Neural cell (in vitro differentiated cells): ENCODE measurements around the gene DNAJC15. TPM values are rescaled to one million over a fixed set of nuclear protein-coding genes. Genes with fewer than 3 reads are reported as not detected.

Experiments used
- H2AFZ ChIP-seq: fragments of 200-600, 300-800 bp; sonication (generic), shearing (Covaris generic); 2 replicates; pipeline ENCODE4 v1.6.0; 2014; ENCODE audit warnings: low read depth, mild to moderate bottlenecking, antibody characterized with exemption, low read length, moderate library complexity
- H3F3A ChIP-seq: fragments of 200-600 bp; shearing (Covaris generic); 2 replicates; pipeline ENCODE4 v1.6.1; 2016; ENCODE audit warnings: mild to moderate bottlenecking, moderate library complexity, mixed read lengths, antibody characterized with exemption, low read length; ENCODE audit not compliant: insufficient read depth, poor library complexity, severe bottlenecking
- H3K27ac ChIP-seq: fragments of 200-600, 300-800 bp; sonication (generic), shearing (Covaris generic); 2 replicates; pipeline ENCODE4 v1.5.1; 2014; ENCODE audit warnings: mild to moderate bottlenecking, low read length, moderate library complexity
- H3K27me3 ChIP-seq: fragments of 300-800, 200-600 bp; sonication (generic), shearing (Covaris generic); 2 replicates; pipeline ENCODE4 v1.6.0; 2014; ENCODE audit warnings: mild to moderate bottlenecking, low read depth, low read length, moderate library complexity; ENCODE audit not compliant: insufficient read depth
- H3K36me3 ChIP-seq: fragments of 300-800, 200-600 bp; sonication (generic), shearing (Covaris generic); 2 replicates; pipeline ENCODE4 v1.5.1; 2014; ENCODE audit warnings: mild to moderate bottlenecking, antibody characterized with exemption, low read length, moderate library complexity; ENCODE audit not compliant: insufficient read depth
- H3K4me2 ChIP-seq: fragments of 300-800, 200-600 bp; sonication (generic), shearing (Covaris generic); 2 replicates; pipeline ENCODE4 v1.6.0; 2014; ENCODE audit warnings: mild to moderate bottlenecking, low read length
- H3K4me3 ChIP-seq: fragments of 300-800, 200-600 bp; sonication (generic), shearing (Covaris generic); 2 replicates; pipeline ENCODE4 v1.5.1; 2014; ENCODE audit warnings: mild to moderate bottlenecking, low read length, moderate library complexity
- H3K79me2 ChIP-seq: fragments of 200-600 bp; shearing (Covaris generic); replicated peaks from 2 replicates; pipeline ENCODE4 v1.6.0; 2014; ENCODE audit warnings: mild to moderate bottlenecking, low read length, moderate library complexity; ENCODE audit not compliant: insufficient read depth
- H3K9ac ChIP-seq: fragments of 300-800, 200-600 bp; sonication (generic), shearing (Covaris generic); 2 replicates; pipeline ENCODE4 v1.6.1; 2016; ENCODE audit warnings: mild to moderate bottlenecking, low read length, mixed read lengths
- H3K9me2 ChIP-seq: fragments of 200-600 bp; shearing (Covaris generic); 2 replicates; pipeline ENCODE4 v1.6.1; 2016; ENCODE audit warnings: mild to moderate bottlenecking, low read length, mixed read lengths; ENCODE audit not compliant: insufficient read depth
- H3K9me3 ChIP-seq: fragments of 200-600, 300-800 bp; sonication (generic), shearing (Covaris generic); 2 replicates; pipeline ENCODE4 v1.6.1; 2016; ENCODE audit warnings: mild to moderate bottlenecking, mixed run types, low read length, moderate library complexity, mixed read lengths
- H4K20me1 ChIP-seq: fragments of 200-600 bp; shearing (Covaris generic); 2 replicates; pipeline ENCODE4 v1.6.1; 2016; ENCODE audit warnings: mild to moderate bottlenecking, mixed run types; ENCODE audit not compliant: insufficient read depth
- EP300 ChIP-seq: fragments of 450-650 bp; conservative IDR thresholded peaks from 2 replicates; pipeline ENCODE4 v1.6.1; 2014; ENCODE audit warnings: antibody characterized with exemption, mild to moderate bottlenecking, moderate library complexity; ENCODE audit not compliant: poor library complexity, severe bottlenecking
- EZH2 ChIP-seq: fragments of 200-600, 300-800 bp; shearing (Covaris generic), sonication (generic); IDR thresholded peaks from 2 replicates; pipeline ENCODE4 v1.6.1; 2014; ENCODE audit warnings: antibody characterized with exemption, low read length, borderline replicate concordance, mild to moderate bottlenecking; ENCODE audit not compliant: insufficient read depth, poor library complexity, severe bottlenecking
- MXI1 ChIP-seq: fragments of 450-650 bp; conservative IDR thresholded peaks from 2 replicates; pipeline ENCODE4 v1.6.1; 2014; ENCODE audit warnings: antibody characterized with exemption, mild to moderate bottlenecking; ENCODE audit not compliant: poor library complexity, severe bottlenecking
- POLR2AphosphoS5 ChIP-seq: IDR thresholded peaks from 2 replicates; pipeline ENCODE4 v1.6.1; 2012
- RAD21 ChIP-seq: fragments of 450-650 bp; conservative IDR thresholded peaks from 2 replicates; pipeline ENCODE4 v1.6.1; 2014; ENCODE audit warnings: antibody characterized with exemption, mild to moderate bottlenecking, moderate library complexity
- SMC3 ChIP-seq: fragments of 450-650 bp; conservative IDR thresholded peaks from 2 replicates; pipeline ENCODE4 v1.6.1; 2014; ENCODE audit warnings: antibody characterized with exemption, mild to moderate bottlenecking, moderate library complexity; ENCODE audit not compliant: poor library complexity
- TAF1 ChIP-seq: IDR thresholded peaks from 2 replicates; pipeline ENCODE4 v1.6.1; 2012; ENCODE audit warnings: low read depth
- polyA plus RNA-seq: library from polyadenylated mRNA; depleted of rRNA; stranded (reverse); fragments of >200 nt; gene quantifications from 2 replicates; pipeline ENCODE4 v1.2.3, GENCODE V29; 2014
- TF ChIP-seq, protein P1 (sequence below): IDR thresholded peaks from 2 replicates; pipeline ENCODE4 v1.6.1; 2012; ENCODE audit warnings: borderline replicate concordance
- TF ChIP-seq, protein P2 (sequence below): fragments of 450-650 bp; IDR thresholded peaks from 2 replicates; pipeline ENCODE4 v1.5.1; 2014; ENCODE audit warnings: antibody characterized with exemption, mild to moderate bottlenecking, moderate library complexity; ENCODE audit not compliant: poor library complexity, severe bottlenecking

DNAJC15 gene
- polyA plus RNA-seq, 1 donor from 2014 or later, result 0.84 TPM

GRCh38 chr13:43095771-43096719 is 72.7 kb downstream of the DNAJC15 start:
- H4K20me1 ChIP-seq, result no peaks in the 10 kb centered on the region
- TF ChIP-seq EP300 (no peak), TAF1 (no peak)
- H3K4me3 ChIP-seq, result no peak overlapping the region
- no peaks in the 10 kb centered on the region for H3K9me2 ChIP-seq
- H3K9me3 ChIP-seq, result no peaks in the 10 kb centered on the region
- H2AFZ ChIP-seq, result no peak overlapping the region
- no peaks in the 10 kb centered on the region for H3F3A ChIP-seq
- no peak overlapping the region for H3K27ac ChIP-seq
- H3K27me3 ChIP-seq, result no peaks in the 10 kb centered on the region
- no peak overlapping the region for H3K4me2 ChIP-seq
- H3K79me2 ChIP-seq, result no peaks in the 10 kb centered on the region
- H3K9ac ChIP-seq, result no peak overlapping the region
- H3K36me3 ChIP-seq, result no peaks in the 10 kb centered on the region

DNA sequence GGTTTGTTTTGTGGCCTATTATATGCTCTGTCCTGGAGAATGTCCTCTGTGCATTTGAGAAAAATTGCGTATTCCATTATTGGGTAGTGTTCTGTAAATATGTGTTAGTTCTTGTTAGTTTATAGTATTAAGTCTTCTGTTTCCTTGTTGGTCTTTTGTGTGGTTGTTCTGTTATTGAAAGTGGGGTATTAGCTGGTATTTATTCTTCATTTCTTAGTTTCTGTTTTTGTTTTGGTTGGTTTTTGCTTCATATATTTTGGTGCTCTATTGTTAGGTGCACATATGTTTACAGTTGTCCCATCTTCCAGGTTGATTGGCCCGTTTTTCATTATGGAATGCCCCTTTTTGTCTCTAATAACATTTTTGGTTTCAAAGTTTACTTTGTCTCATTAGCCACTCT is 77.3 kb downstream of the DNAJC15 start:
- no peaks in the 10 kb centered on the region for H3F3A ChIP-seq
- TF ChIP-seq, protein P1, sequence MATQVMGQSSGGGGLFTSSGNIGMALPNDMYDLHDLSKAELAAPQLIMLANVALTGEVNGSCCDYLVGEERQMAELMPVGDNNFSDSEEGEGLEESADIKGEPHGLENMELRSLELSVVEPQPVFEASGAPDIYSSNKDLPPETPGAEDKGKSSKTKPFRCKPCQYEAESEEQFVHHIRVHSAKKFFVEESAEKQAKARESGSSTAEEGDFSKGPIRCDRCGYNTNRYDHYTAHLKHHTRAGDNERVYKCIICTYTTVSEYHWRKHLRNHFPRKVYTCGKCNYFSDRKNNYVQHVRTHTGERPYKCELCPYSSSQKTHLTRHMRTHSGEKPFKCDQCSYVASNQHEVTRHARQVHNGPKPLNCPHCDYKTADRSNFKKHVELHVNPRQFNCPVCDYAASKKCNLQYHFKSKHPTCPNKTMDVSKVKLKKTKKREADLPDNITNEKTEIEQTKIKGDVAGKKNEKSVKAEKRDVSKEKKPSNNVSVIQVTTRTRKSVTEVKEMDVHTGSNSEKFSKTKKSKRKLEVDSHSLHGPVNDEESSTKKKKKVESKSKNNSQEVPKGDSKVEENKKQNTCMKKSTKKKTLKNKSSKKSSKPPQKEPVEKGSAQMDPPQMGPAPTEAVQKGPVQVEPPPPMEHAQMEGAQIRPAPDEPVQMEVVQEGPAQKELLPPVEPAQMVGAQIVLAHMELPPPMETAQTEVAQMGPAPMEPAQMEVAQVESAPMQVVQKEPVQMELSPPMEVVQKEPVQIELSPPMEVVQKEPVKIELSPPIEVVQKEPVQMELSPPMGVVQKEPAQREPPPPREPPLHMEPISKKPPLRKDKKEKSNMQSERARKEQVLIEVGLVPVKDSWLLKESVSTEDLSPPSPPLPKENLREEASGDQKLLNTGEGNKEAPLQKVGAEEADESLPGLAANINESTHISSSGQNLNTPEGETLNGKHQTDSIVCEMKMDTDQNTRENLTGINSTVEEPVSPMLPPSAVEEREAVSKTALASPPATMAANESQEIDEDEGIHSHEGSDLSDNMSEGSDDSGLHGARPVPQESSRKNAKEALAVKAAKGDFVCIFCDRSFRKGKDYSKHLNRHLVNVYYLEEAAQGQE, result no peak
- no peak for TF ChIP-seq POLR2AphosphoS5
- no peak for TF ChIP-seq TAF1
- no peak for TF ChIP-seq MXI1
- TF ChIP-seq, protein P2, sequence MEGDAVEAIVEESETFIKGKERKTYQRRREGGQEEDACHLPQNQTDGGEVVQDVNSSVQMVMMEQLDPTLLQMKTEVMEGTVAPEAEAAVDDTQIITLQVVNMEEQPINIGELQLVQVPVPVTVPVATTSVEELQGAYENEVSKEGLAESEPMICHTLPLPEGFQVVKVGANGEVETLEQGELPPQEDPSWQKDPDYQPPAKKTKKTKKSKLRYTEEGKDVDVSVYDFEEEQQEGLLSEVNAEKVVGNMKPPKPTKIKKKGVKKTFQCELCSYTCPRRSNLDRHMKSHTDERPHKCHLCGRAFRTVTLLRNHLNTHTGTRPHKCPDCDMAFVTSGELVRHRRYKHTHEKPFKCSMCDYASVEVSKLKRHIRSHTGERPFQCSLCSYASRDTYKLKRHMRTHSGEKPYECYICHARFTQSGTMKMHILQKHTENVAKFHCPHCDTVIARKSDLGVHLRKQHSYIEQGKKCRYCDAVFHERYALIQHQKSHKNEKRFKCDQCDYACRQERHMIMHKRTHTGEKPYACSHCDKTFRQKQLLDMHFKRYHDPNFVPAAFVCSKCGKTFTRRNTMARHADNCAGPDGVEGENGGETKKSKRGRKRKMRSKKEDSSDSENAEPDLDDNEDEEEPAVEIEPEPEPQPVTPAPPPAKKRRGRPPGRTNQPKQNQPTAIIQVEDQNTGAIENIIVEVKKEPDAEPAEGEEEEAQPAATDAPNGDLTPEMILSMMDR, result no peak
- TF ChIP-seq EZH2, result no peak
- TF ChIP-seq SMC3, result no peak
- TF ChIP-seq EP300, result no peak
- TF ChIP-seq RAD21, result no peak

More for the DNA sequence above, 77.3 kb downstream of the DNAJC15 start:
- no peaks in the 10 kb centered on the region for H3K27me3 ChIP-seq
- no peaks in the 10 kb centered on the region for H3K9me2 ChIP-seq
- H3K4me3 ChIP-seq, result no peak overlapping the region
- H3K79me2 ChIP-seq, result no peaks in the 10 kb centered on the region
- no peaks in the 10 kb centered on the region for H3K36me3 ChIP-seq
- no peak overlapping the region for H3K4me2 ChIP-seq
- no peak overlapping the region for H3K9ac ChIP-seq
- H2AFZ ChIP-seq, result no peak overlapping the region
- no peaks in the 10 kb centered on the region for H3K9me3 ChIP-seq
- no peak overlapping the region for H3K27ac ChIP-seq
- H4K20me1 ChIP-seq, result no peaks in the 10 kb centered on the region
